ENCODE results near the gene NTM.
A peak's percentile ranks its signal among the peaks of the same experiment; 100 is the strongest.

Gene NTM

DNA sequence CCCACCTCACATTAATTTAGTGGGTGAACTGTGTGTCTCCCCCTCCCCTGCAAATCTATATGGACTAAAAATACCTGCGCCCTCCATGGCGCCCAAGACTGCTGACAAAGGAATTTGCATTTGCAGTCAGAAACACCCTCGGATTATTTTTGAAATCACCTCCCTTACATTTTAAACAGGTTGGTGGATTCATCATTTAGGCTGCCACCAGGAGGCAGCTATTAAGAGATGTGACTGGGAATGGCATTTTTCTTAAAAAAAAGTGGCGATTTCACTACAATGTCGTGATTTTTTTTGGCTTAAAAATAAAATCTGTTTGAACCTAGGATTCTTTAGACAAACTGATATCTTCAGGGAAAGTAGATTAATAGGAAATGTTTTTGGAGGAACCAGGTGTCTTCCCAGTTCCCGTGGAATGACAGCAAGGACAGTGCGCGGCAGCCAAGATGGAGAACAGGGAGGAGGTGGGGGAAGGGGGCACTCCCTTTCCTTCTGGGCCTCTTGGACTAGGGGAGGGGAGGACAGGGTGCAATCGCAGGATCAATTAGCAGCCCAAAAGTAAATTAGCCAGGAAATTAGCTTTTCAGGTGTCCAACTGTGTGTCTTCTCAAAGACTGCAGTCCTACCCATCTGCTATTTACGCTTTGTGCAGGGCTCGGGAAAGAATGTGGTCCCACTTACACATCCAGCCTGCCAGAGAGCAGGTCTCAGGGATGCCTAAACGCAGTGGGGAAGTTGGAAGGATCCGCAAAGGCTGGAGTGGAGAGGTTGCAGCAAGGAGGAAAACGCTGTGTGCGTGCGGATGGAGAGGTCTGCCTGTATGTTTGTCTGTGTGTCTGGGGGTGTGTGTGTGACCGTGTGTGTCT is 496.4 kb downstream of the NTM start:
- H3K4me3 ChIP-seq (ENCODE audit: low read length), result no peak overlapping the region
- H3K27me3 ChIP-seq (ENCODE audit: low read depth, low read length), result peaks cover 28% of the 10 kb centered on the region
- no peaks in the 10 kb centered on the region for H3K4me1 ChIP-seq (ENCODE audit: low read length)
- H3K9me3 ChIP-seq (ENCODE audit: insufficient read depth, low read length), result no peaks in the 10 kb centered on the region
- no peak overlapping the region for H3K27ac ChIP-seq (ENCODE audit: low read length)
- H2AFZ ChIP-seq (ENCODE audit: low read depth, low read length), result no peak overlapping the region
- no peaks in the 10 kb centered on the region for H4K20me1 ChIP-seq (ENCODE audit: insufficient read depth, low read length)
- H3K9ac ChIP-seq (ENCODE audit: low read length), result no peak overlapping the region
- TF ChIP-seq, protein P1, sequence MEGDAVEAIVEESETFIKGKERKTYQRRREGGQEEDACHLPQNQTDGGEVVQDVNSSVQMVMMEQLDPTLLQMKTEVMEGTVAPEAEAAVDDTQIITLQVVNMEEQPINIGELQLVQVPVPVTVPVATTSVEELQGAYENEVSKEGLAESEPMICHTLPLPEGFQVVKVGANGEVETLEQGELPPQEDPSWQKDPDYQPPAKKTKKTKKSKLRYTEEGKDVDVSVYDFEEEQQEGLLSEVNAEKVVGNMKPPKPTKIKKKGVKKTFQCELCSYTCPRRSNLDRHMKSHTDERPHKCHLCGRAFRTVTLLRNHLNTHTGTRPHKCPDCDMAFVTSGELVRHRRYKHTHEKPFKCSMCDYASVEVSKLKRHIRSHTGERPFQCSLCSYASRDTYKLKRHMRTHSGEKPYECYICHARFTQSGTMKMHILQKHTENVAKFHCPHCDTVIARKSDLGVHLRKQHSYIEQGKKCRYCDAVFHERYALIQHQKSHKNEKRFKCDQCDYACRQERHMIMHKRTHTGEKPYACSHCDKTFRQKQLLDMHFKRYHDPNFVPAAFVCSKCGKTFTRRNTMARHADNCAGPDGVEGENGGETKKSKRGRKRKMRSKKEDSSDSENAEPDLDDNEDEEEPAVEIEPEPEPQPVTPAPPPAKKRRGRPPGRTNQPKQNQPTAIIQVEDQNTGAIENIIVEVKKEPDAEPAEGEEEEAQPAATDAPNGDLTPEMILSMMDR (IDR thresholded peaks at IDR 0.05; ENCODE audit: low read depth, low read length), result no peak
- H3K4me2 ChIP-seq (ENCODE audit: low read length), result no peak overlapping the region
- H3K36me3 ChIP-seq (replicated peaks; ENCODE audit: low read depth, low read length), result no peaks in the 10 kb centered on the region
- H3K79me2 ChIP-seq (ENCODE audit: low read length), result no peaks in the 10 kb centered on the region

DNA sequence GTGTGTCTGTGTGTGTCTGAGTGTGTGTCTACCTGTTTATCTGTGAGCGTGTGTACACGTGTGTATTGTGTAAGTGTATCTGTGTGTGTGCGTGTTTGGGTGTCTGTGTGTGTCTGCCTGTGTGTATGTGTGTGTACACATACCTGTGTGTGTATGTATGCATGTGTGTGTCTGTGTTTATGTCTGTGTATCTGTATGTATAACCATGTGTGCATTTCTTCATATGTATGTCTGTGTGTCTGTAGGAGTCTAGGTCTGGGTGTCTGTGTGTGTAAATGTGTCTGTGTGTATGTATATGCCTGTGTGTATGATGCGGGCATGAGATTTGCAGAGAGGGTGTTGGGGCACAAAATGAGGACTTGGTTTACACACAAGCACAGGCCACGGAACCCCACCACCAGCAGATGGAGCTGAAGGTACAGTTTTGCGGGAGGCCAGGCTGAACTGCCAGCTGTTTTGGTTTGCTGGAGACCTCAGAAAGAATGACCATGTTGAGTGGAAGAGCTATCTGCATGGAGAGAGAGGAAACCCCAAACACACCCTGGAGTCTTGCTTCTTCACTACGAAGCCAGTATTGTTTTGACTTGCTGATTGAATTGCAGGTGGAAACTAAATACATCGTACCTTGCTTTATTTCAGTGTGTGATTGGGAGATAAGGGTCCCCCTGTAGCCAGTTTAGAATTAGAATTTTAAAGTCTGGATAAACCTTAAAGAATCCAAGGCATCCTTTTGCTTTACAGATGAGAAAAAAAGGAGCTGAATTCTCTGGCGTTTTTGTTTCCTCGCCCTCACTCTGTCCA is 497.2 kb downstream of the NTM start:
- no peak for TF ChIP-seq EZH2phosphoT487 (IDR thresholded peaks at IDR 0.05; ENCODE audit: low read depth)
- TF ChIP-seq, protein P1 (IDR thresholded peaks at IDR 0.05; ENCODE audit: low read depth, low read length), result peak; percentile 81
- Histone ChIP-seq H2AFZ (ENCODE audit: low read depth, low read length) (no peak overlapping the region), H3K9ac (ENCODE audit: low read length) (no peak overlapping the region)

DNA sequence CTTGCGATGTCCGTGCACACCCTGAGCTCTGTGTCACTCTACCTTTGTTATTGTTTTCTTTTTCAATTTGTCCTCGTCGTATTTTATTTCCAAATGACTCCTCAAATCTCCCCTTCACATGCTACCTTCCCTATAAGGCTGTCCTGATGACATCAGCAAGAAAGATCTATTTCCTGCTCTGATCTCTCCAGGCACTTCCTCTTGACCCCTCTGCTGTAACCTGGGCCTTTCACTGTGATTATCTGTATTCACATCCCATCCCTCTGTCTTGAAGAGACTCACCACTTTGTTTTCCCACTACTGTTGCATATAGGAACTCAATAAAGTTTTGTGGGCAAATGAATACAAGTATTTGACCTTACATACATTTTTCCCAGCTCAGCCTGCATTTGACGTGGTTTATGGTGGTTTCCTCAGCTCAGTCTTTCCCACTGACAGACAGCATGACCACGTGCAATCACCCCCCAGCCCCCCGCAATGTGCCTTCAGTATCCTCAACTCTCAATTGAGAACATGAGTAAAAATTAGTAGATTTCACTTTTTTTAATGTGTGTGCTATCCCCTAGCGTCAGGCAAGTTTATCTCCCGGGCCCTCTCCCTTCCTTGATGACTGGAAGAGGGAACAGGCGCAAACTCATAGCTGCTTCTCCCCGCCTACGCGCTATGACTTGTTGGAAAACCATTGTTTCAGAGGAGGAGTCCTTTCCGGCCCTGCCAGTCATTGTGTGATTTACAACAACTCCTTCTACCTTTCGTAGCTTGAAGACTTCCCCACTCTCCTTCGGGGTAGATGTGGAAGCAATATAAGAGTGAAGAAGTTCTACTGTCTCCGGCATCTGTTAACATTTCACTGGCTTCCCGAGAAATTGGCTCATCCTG is 498.5 kb downstream of the NTM start:
- Histone ChIP-seq H3K9ac (ENCODE audit: low read length) (no peak overlapping the region), H2AFZ (ENCODE audit: low read depth, low read length) (no peak overlapping the region)
- TF ChIP-seq EZH2phosphoT487 (IDR thresholded peaks at IDR 0.05; ENCODE audit: low read depth), result no peak
- TF ChIP-seq, protein P1 (IDR thresholded peaks at IDR 0.05; ENCODE audit: low read depth, low read length), result no peak

More for the DNA sequence above, 497.2 kb downstream of the NTM start:
- H3K4me3 ChIP-seq (ENCODE audit: low read length), result no peak overlapping the region
- no peak overlapping the region for H3K27ac ChIP-seq (ENCODE audit: low read length)
- no peaks in the 10 kb centered on the region for H3K79me2 ChIP-seq (ENCODE audit: low read length)
- H3K9me3 ChIP-seq (ENCODE audit: insufficient read depth, low read length), result no peaks in the 10 kb centered on the region
- peaks cover 22% of the 10 kb centered on the region for H3K27me3 ChIP-seq (ENCODE audit: low read depth, low read length)
- H3K4me1 ChIP-seq (ENCODE audit: low read length), result no peaks in the 10 kb centered on the region
- no peaks in the 10 kb centered on the region for H3K36me3 ChIP-seq (replicated peaks; ENCODE audit: low read depth, low read length)
- no peaks in the 10 kb centered on the region for H4K20me1 ChIP-seq (ENCODE audit: insufficient read depth, low read length)
- no peak overlapping the region for H3K4me2 ChIP-seq (ENCODE audit: low read length)

More for the DNA sequence above, 498.5 kb downstream of the NTM start:
- Histone ChIP-seq H3K27me3 (ENCODE audit: low read depth, low read length) (peaks cover 15% of the 10 kb centered on the region), H3K79me2 (ENCODE audit: low read length) (no peaks in the 10 kb centered on the region), H3K27ac (ENCODE audit: low read length) (no peak overlapping the region), H3K4me2 (ENCODE audit: low read length) (no peak overlapping the region), H4K20me1 (ENCODE audit: insufficient read depth, low read length) (no peaks in the 10 kb centered on the region), H3K36me3 (replicated peaks; ENCODE audit: low read depth, low read length) (no peaks in the 10 kb centered on the region), H3K9me3 (ENCODE audit: insufficient read depth, low read length) (no peaks in the 10 kb centered on the region), H3K4me3 (ENCODE audit: low read length) (no peak overlapping the region), H3K4me1 (ENCODE audit: low read length) (no peaks in the 10 kb centered on the region)

All from OCI-LY3 (cell line).